ENCODE measurements around the gene MIS18A.
"Not testable (repeated sequence)": the region's sequence is repeated elsewhere in the genome, so short reads cannot be mapped to it uniquely, and the experiment has no call there.

Gene MIS18A, protein sequence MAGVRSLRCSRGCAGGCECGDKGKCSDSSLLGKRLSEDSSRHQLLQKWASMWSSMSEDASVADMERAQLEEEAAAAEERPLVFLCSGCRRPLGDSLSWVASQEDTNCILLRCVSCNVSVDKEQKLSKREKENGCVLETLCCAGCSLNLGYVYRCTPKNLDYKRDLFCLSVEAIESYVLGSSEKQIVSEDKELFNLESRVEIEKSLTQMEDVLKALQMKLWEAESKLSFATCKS

DNA sequence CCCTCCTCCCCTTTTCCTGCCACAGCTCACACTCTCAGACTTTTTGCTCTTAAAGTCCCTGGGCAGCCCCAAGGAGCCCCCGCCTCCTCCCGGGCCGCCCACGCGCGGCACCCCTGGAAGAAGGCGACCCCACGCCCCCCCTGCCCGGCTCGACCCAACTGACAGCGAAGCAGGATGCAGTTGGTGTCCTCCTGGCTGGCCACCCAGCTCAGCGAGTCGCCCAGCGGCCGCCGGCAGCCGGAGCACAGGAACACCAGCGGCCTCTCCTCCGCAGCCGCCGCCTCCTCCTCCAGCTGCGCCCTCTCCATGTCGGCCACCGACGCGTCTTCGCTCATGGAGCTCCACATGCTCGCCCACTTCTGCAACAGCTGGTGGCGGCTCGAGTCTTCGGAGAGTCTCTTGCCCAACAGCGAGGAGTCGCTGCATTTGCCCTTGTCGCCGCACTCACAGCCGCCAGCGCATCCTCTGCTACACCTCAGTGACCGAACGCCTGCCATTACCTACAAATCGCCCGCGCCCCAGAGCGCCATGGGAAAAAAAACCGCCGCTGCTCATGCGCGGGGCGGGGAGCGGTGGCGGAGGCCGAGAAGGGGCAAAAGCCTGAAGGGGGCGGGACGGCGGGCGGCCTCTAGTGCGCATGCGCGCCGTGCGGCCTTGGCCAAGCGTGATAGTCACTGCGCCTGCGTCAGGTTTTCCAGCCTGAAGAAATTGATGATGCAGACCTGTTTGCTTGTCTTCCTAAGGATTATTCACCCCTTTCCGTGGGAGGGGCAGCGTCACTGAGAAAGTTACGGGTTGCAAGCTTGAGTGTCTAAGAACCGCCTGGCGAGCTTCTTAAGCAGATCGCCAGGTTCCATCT is at the start of gene MIS18A:
Gene MIS18A, minus strand, starts transcription at position 532 of the 859 bp plus-strand sequence. Its CDS starts 35 bp downstream, at position 497.
- DNase-seq (ENCODE audit: low read depth), result peak; percentile 98

DNA sequence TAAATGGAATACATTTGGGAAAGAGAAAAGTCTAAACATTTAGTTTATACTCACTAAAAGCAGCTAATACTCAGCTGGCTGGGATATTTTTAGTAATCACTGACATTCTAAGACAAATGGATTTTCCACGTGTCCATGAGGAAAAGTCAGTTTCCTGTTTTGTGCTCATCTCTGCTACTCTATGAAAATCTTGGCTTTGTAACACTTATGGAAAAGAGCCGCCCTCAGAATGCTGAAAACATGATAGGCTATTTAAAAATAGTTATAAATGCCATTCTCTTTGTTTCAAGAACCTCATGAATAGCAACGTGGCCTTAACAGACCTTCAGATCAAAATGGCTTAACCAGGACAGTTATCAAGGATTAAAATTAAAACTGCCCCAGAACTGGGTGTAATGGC is 49.7 kb upstream of the MIS18A start:
- no peak for DNase-seq (ENCODE audit: low read depth)

DNA sequence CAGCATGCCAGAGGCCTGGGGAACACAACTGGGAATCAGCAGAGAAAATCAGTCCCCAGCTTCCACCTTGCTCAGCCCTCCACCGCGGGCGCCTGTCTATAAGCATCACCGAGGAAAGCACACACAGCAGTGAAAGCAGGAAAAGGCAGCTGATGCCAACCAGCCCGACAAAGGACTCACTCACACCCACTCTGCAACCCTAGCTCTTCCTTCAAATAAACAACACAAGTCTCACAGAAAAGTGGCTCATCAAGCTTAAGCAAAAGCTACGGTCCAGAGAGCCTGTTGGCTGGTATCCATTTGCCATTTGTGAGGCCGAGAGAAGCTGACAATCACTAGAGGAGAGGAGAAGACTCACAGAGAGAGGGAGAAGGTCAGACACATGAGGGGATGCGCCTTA is 46.9 kb upstream of the MIS18A start:
- no peak for DNase-seq (ENCODE audit: low read depth)

DNA sequence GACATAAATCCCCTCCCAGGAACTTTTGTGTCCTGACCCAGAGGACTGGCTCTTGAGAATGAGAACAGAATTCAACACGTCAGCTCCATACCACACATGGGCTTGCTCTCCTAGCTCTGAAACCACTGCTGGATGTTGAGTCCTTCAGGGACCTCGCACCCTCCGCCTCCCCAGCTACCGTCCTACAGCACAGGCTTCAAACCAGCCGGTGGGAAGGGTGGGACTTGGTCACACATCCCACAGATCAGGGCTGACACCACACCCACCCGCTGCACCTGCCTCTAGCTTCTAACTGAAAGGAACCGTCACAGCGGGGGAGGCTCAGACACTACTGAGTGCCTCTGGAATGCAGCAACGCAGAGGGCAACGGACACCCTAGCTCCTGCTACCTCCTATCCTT is 43.8 kb upstream of the MIS18A start:
- no peak for DNase-seq (ENCODE audit: low read depth)

DNA sequence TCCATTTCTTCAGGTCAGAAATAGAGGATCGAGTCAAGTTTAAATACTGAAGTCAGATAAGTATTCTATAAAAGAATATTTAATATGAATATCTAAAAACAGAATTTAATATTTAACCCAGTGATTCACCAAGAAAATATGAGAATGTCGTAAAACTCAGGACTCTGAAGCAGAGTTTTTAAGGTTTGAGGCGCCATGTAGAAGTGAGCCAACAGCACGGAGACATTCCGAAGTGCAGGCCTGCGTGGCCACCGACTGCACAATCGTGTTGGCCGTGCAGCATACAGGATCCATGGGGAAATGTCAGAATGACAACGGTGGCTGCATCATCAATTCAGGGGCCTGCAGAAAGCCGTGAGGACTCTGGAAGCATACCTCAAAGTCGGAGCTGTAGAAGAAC is 43.3 kb upstream of the MIS18A start:
- DNase-seq (ENCODE audit: low read depth), result no peak

DNA sequence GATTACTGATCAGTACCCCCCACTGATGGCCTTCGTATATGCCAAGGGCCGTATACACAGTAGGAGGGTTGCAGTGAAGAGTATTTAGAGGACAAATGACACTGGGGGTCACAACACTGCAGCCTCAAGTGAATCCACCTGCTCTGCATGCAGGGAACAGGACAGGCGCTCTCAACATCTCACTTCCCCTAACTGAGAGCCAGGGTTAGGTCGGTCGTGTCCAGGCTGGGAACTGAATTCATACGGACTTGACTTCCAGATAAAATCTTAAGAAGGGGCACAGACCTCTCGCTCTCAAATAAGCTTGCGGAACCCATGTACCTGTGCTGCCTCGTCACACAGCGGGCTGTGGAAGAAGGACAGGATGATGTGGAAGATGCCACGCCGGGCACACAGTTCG is 42.6 kb upstream of the MIS18A start:
- no peak for DNase-seq (ENCODE audit: low read depth)

DNA sequence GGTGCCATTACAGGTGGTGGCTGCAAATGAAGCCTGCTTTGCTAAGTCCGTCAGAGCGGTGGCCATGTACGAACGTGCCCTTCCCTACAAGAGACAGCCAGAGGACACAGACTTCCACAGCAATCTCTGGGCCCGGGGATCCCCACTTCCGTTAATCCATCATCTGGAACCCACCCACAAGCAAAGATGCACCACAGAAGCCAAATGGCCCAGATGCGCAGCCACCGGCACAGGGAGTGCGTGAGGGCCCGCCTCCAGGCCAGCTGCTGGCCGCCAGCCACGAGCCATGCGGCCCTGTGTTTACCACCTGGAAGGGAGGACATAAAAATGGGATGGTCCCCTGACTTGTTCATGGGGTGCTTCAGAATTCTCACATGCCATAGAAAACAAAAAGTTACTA is 41.9 kb upstream of the MIS18A start:
- DNase-seq (ENCODE audit: low read depth), result no peak

DNA sequence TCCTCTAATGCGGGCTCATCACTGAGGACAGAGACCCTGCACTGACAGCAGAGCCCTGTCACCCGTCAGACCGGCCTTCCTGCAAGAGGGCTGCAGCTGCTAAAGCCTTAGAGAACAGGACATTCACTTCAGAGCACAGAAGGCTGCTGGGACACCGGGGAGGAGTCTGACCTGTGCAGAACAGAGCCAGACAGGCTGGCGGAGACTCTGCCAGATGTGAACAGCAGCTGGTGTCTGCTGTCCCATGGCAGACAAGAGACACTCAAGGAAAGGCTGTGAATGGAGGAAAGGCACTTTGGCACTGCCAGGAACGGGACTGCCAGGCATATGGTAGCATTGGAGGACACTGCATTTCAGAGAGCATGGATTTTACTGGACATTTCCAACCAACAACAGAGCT is 41.2 kb upstream of the MIS18A start:
- no peak for DNase-seq (ENCODE audit: low read depth)

DNA sequence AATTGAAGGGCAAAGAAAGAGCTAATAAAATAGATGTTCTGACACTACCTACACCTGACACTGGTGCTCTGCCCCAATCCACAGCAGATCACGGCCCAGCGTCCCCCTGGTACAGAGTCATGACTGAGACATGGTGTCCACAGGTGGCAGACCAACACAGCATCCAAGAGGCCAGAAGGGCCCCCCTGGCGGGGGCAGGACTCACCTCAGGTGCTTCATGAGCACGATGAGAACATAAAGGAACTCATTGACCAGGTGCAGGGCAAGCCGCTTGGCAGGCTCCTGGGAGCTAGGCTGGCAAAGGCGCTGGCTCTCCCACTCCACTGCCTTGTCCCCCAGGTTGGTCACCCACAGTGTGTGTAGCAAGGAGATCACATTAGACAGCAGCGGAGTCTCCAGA is 40.2 kb upstream of the MIS18A start:
- no peak for DNase-seq (ENCODE audit: low read depth)

DNA sequence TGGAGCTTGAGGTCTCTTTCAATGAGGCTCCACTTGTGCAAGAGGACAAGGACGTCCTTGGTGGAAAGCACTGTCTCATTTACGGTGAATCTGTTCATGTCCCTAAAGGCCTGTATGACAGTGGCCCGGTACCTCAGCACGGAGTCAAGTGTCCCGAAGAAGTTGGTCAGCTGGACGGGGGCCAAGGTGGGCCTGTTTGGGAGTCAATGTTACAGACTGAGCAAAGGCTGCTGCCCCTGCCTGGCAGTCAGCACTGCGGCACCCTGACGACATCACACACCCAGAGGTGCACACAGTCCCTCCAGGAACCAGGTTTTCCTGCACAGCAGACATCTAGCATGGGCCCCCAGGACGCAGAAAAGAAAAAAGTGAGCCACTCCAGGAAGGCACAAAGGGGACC is 38.9 kb upstream of the MIS18A start:
- DNase-seq (ENCODE audit: low read depth), result no peak

DNA sequence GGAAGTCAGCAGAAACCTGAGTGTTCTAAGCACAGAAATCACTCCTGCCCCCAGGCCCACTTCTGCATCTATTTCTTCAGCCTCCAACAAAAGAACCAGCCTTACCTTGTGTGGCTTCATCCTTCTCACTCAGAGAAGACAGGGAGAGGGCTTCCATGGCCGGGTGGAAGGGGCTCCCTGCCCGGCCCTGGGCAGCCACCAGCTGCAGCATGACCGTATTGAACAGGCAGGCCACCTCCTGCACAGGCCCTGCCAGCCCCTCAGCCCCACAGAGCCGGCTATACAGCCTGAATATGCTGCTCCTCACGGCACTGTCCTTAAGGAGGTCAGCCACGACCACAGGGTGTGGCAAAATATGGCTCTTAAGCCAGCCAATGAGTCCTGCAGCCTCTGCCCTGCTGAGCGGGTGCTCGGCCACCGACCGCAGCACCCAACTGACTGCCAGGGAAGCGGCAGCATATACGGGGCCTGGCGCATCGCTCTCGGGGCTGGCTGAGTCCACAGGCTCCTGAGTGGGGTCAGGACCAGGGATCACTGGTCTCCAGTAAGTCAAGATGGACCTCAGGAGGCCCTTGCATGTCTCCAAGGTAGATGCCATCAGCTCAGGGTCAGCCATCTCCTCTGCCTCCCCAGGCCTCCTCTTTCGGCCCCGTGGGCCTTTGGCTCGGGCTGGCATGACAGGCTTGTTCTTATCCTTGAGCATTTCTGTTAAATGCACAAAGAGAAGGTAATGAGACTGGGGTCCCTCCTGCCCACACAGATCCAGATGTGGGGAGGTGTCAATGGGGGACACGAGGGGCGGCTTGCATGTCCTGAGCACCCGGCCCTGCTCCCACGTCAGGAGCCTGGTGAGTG is 37.7 kb upstream of the MIS18A start:
- no peak for DNase-seq (ENCODE audit: low read depth)

DNA sequence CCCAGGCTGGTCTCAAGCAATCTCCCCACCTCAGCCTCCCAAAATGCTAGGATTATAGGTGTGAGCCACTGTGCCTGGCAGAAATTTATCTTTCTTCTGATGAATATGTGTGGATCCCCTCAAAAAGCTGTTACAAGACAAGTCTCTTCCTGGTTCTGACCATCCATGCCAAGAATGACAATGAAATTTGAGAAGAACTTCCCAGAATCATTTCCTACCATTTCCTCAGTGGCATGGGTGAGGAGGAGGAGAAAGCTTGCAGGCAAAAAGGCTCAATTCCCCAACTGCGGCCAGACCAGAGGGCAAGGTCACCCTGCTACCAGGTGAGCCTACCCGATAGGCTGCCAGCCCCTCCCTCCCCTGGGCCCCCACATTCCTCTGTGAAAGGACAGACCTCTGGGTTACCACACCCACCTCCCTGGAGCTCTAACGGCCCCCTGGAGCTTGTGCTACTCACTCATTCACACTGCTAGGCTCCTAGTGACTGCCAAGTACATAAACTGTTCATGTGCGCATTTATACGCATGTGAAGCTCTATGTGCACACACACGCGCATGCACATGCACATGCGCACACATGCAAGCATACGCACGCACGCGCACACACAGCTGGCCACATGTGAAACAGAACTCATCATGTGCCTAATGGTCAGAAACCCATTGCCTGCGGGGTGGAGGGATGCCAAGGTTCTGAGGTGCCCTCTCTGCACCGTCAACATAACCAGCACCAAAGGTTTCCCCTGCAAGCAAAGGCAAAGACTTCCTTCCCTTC is 36.8 kb upstream of the MIS18A start:
- DNase-seq (ENCODE audit: low read depth), result no peak

DNA sequence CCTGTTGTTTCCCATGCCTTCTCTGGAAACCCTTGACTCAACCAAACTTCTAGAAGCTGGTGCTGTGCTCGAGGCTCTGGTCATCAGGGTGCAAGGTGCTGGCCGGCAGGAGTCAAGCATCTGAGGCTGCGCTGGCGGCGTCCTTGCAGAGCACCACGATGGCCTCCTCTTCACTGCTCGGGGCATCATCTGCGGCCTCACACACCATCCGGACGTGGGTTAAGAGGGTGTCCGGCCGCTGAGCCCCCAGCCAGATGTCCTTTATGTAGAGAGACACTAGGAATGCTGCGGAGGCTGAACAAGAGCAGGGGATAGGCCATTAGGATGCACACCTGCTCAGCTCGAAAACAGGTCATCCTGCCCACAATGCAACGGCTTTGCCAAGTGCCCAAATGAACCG is 36.0 kb upstream of the MIS18A start:
- DNase-seq (ENCODE audit: low read depth), result no peak

DNA sequence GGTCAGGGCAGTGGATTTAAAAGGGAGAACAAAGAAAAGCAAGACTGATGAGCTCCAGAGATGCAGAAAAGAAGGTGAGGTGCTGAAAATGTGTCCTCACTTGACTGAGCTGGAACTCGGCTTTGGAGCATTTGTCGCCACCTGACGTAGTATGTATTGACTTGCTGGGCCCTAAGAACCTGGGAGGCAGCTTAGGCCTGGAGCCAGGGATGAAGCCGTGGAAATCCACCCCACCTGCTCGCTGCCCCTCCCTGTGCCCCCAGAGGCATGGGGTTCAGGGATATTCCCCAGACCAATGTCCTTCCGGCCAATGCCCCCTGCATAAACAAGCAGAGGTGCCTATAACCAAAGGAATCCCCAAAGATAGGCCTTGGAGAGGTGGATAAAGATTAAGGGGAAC is 34.1 kb upstream of the MIS18A start:
- no peak for DNase-seq (ENCODE audit: low read depth)

DNA sequence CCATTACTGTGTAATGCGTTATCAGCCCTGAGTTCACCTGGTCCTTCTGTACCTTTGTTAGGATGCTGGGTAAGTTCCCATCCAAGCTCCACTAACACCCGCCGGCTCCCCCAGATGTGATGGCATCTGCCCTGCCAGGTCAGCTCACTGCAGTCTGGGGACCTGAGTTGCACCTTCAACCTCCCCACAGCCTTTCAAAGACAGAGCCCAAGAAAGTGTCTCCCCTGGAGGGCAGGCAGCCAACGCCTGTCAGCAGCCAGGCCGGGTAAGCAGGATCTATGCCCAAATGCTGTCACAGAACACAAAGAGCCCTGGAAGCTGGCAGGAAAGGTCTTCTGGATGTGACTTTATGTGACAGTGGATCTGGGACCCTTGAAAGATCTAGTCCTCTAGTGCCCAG is 33.5 kb upstream of the MIS18A start:
- DNase-seq (ENCODE audit: low read depth), result no peak

DNA sequence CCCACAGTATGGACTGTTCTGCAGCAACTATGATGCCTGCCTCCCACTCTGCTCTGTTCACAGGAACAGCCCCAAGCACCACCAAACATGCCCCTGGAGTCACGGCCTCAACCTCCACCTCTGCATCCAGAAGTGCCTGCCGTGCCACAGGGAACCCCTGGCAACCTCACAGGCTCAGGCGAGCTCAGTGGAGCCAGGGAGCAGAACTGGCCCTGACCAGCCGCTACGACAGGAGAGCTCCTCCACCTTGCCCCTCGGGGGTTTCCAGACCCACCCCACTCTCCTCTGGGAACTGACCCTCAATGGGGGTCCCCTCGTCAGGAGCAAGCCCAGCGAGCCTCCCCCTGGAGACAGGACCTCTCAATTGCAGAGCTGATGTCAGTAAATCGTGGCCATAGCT is 32.8 kb upstream of the MIS18A start:
- DNase-seq (ENCODE audit: low read depth), result no peak

DNA sequence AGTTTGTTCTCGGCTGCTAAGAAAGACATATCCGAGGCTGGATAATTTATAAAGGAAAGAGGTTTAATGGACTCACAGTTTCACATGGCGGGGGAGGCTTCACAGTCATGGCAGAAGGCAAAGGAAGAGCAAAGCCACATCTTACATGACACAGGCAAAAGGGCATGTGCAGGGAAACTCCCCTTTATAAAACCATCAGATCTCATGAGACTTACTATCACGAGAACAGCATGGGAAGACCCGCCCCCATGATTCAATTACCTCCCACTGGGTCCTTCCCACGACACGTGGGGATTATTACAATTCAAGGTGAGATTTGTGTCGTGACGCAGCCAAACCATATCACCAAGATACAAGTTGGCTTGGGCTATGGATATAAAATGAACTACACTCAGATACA is 32.1 kb upstream of the MIS18A start:
- DNase-seq (ENCODE audit: low read depth), result not testable (repeated sequence)

DNA sequence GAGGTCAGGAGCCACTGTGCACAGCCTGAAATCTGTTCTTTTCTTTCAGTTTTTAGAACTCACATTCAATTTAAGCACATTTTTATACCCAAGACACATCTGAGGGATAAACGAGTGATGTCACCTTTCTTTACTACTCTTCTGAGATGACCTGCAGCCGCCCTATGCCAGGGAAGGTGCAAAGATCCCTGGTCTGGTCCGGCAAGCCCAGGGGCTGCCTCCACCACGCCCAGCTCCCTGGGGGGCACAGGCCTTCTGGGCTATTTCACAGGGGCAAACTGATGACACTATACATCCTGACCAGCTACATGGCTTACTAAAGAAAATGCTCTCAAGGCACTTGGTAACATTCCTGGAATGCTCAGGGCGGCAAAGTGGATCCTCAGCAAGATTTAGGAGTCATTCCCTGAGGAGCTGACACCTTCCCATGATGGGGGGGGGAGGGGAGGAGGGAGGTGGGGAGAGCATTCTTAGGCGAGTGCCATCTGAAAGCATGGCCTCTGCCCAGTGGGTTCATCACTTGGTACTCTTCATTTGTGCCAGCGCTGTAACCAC is 31.1 kb upstream of the MIS18A start:
- no peak for DNase-seq (ENCODE audit: low read depth)

DNA sequence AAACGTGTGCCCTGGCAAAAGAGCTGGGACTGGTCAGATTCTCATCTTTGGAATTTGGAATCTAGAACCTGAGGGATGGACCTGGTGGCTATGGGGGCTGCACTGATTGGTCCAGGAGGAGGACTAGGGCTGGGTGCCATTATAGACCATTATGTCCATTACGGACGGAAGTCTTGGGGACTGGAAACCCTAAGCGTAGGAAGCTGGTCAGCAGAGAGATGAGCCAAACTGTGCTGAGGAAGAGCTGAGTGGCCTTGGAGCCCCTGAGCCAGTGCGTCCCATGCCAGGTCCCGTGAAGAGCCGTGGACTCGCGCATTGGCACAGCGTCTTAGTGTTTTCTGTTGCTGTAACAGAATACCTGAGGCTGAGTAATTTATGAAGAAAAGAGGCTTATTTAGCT is 29.8 kb upstream of the MIS18A start:
- no peak for DNase-seq (ENCODE audit: low read depth)

DNA sequence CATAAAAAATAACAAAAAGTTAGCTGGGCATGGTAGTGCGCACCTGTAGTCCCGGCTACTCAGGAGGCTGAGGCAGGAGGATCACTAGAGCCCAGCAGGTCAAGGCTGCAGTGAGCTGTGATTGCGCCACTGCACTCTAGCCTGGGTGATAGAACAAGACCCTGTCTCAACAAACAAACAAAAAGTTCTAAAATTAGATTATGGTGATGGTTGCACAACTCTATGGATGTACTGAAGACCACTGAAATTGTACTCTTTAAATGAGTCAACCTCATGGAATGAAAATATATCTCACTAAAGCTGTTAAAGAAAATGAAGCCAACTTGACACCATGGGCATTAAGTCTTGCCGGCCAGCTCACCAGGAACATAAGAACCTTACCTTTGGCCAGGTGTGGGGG is 28.9 kb upstream of the MIS18A start:
- DNase-seq (ENCODE audit: low read depth), result no peak

DNA sequence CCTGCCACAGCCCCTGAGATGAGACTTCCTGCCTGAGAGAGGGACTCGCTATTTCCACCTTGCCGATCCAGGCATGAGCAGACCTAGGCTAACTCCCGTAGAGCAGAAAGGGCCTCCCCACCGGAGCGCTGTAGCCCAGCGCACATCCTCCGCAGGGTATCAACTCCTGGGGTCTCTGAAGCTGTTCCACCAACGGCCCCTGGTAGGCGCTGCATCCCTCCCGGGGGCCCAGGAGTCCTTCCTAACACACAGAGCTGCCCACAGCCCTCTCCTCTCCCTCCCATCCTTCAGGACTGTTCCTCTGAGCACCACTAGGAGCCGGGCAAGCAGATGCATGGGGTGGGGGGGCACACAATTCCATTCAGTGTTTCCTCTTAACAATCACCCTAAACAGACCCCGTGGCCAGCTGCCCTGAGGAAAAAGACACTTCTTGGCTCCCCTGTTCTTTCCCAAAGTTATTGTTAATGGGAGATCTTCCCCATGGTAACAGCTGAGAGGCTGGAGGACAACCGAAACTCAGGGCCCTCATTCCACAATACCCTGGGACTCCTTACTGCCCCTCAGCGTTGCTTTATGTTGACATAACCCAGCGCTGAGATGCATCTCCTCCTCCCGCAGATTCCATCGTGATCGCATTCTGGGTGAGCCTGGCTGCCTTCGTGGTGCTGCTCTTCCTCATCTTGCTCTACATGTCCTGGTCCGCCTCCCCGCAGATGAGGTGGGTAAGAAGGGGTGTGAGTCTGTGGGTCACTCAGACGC is 27.4 kb upstream of the MIS18A start:
- no peak for DNase-seq (ENCODE audit: low read depth)
